HEK293 (cell line): Measurements from ENCODE around the gene GNAQ.

ENCODE experiments used
- CTCF ChIA-PET: fragments of 350-600 bp; formaldehyde crosslinking; extraction: SDS; loops from one replicate; lab custom pipeline; 2021; ENCODE audit warnings: antibody characterized with exemption; lab: Yijun Ruan, JAX
- POLR2A ChIA-PET: fragments of 300-600 bp; formaldehyde crosslinking; extraction: SDS; loops from one replicate; lab custom pipeline; 2020; ENCODE audit warnings: antibody characterized with exemption, inconsistent platforms; lab: Yijun Ruan, JAX
- H3K27ac ChIP-seq: fragments of 200-500 bp; sonication (Bioruptor generic); 2 replicates; pipeline ENCODE4 v1.5.1; 2014; ENCODE audit warnings: low read depth, low read length, control low read depth, inconsistent platforms; ENCODE audit errors: extremely low read depth
- H3K36me3 ChIP-seq, 2 experiments: fragments of 200-500 bp in 1 of 2; sonication (Bioruptor generic) in 1 of 2; 1 replicate in 1 of 2; 2 replicates in 1 of 2; pipeline ENCODE4 v1.5.1; 2014 to 2017; ENCODE audit warnings: inconsistent platforms in 2 of 2, low read length in 2 of 2; ENCODE audit not compliant: control insufficient read depth in 2 of 2, insufficient read depth in 1 of 2
- H3K4me1 ChIP-seq: fragments of 200-500 bp; sonication (Bioruptor generic); 2 replicates; pipeline ENCODE4 v1.5.1; 2014; ENCODE audit warnings: mild to moderate bottlenecking, low read length, inconsistent platforms; ENCODE audit not compliant: control insufficient read depth, insufficient read depth
- H3K4me3 ChIP-seq: 2 replicates; pipeline ENCODE4 v1.5.1; 2011; ENCODE audit warnings: low read depth, mild to moderate bottlenecking, control low read depth, low read length, moderate library complexity
- H3K9me3 ChIP-seq: fragments of 200-500 bp; sonication (Bioruptor generic); 2 replicates; pipeline ENCODE4 v1.5.1; 2014; ENCODE audit warnings: low read depth, low read length, inconsistent platforms; ENCODE audit not compliant: control insufficient read depth, insufficient read depth
- FEZF1 ChIP-seq: fragments of 450-650 bp; formaldehyde crosslinking; IDR thresholded peaks from 2 replicates; pipeline ENCODE4 v1.5.1; 2016; ENCODE audit warnings: missing biosample characterization, missing genetic modification characterization
- HOXA7 ChIP-seq: sonication (generic); formaldehyde crosslinking; IDR thresholded peaks from 2 replicates; pipeline ENCODE4 v1.8.1; 2022; ENCODE audit warnings: missing genetic modification reagents, borderline replicate concordance
- HOXC10 ChIP-seq: sonication (generic); formaldehyde crosslinking; IDR thresholded peaks from 2 replicates; pipeline ENCODE4 v1.8.1; 2023; ENCODE audit warnings: mild to moderate bottlenecking, missing genetic modification reagents
- IKZF3 ChIP-seq: fragments of 450-650 bp; IDR thresholded peaks from 2 replicates; pipeline ENCODE4 v1.5.0; 2018; ENCODE audit warnings: missing biosample characterization, mild to moderate bottlenecking, missing genetic modification characterization, moderate library complexity
- KLF17 ChIP-seq: fragments of 450-650 bp; formaldehyde crosslinking; IDR thresholded peaks from 2 replicates; pipeline ENCODE4 v1.5.1; 2016; ENCODE audit warnings: missing biosample characterization, missing genetic modification characterization
- SP7 ChIP-seq: fragments of 450-650 bp; formaldehyde crosslinking; IDR thresholded peaks from 2 replicates; pipeline ENCODE4 v1.5.1; 2016; ENCODE audit warnings: missing biosample characterization, missing genetic modification characterization
- ZBTB11 ChIP-seq: fragments of 450-650 bp; formaldehyde crosslinking; conservative IDR thresholded peaks from 2 replicates; pipeline ENCODE4 v1.5.1; 2016; ENCODE audit warnings: low read depth, missing biosample characterization, missing genetic modification characterization
- ZFP37 ChIP-seq: fragments of 450-650 bp; formaldehyde crosslinking; IDR thresholded peaks from 2 replicates; pipeline ENCODE4 v1.5.1; 2016; ENCODE audit warnings: missing biosample characterization, missing genetic modification characterization
- ZNF112 ChIP-seq: fragments of 450-650 bp; formaldehyde crosslinking; IDR thresholded peaks from 2 replicates; pipeline ENCODE4 v1.5.0; 2017; ENCODE audit warnings: missing biosample characterization, missing genetic modification characterization
- ZNF366 ChIP-seq: fragments of 450-650 bp; formaldehyde crosslinking; conservative IDR thresholded peaks from 2 replicates; pipeline ENCODE4 v1.5.1; 2016; ENCODE audit warnings: missing biosample characterization, missing genetic modification characterization
- ZNF433 ChIP-seq: fragments of 450-650 bp; formaldehyde crosslinking; IDR thresholded peaks from 2 replicates; pipeline ENCODE4 v1.5.1; 2016; ENCODE audit warnings: missing biosample characterization, missing genetic modification characterization, low read depth
- ZNF529 ChIP-seq: fragments of 450-650 bp; formaldehyde crosslinking; IDR thresholded peaks from 2 replicates; pipeline ENCODE4 v1.5.1; 2017; ENCODE audit warnings: missing genetic modification characterization, missing biosample characterization; ENCODE audit not compliant: insufficient replicate concordance
- ZNF544 ChIP-seq: fragments of 450-650 bp; formaldehyde crosslinking; IDR thresholded peaks from 2 replicates; pipeline ENCODE4 v1.5.0; 2017; ENCODE audit warnings: missing biosample characterization, missing genetic modification characterization
- ZNF585B ChIP-seq: fragments of 450-650 bp; formaldehyde crosslinking; IDR thresholded peaks from 2 replicates; pipeline ENCODE4 v1.5.1; 2016; ENCODE audit warnings: missing biosample characterization, missing genetic modification characterization
- ZNF610 ChIP-seq: fragments of 450-650 bp; formaldehyde crosslinking; IDR thresholded peaks from 2 replicates; pipeline ENCODE4 v1.5.1; 2016; ENCODE audit warnings: missing biosample characterization, missing genetic modification characterization, borderline replicate concordance
- ZSCAN4 ChIP-seq: fragments of 450-650 bp; formaldehyde crosslinking; IDR thresholded peaks from 2 replicates; pipeline ENCODE4 v1.5.1; 2017; ENCODE audit warnings: missing biosample characterization, missing genetic modification characterization

GNAQ gene

GRCh38 chr9:77807846-77808750 is 223.5 kb downstream of the GNAQ start:
- POLR2A ChIA-PET = no interaction called here
- Histone ChIP-seq H3K4me3 (no peak overlapping the region), H3K36me3 (peaks cover 0 to 4% of the 10 kb centered on the region in 2 experiments; a peak in 2 of 3 replicates)

GRCh38 chr9:77807281-77807683 is 224.3 kb downstream of the GNAQ start:
- CTCF ChIA-PET = interaction anchor here (0.5 to 1.2 kb wide), 3 partner anchors 210 to 351 kb away, joined by 3 to 5 read pairs (median 3); no protein-coding TSS in a partner anchor
- Histone ChIP-seq H3K9me3 (no peaks in the 10 kb centered on the region), H3K4me3 (no peak overlapping the region), H3K36me3 (peaks cover 0 to 4% of the 10 kb centered on the region in 2 experiments; a peak in 1 of 3 replicates), H3K27ac (no peak overlapping the region), H3K4me1 (peaks cover 19% of the 10 kb centered on the region)
- TF ChIP-seq ZBTB11 (no peak), KLF17 (no peak), ZNF433 (no peak), ZNF366 (tag by site-specific recombination) (0 out of 2 replicates have a peak, but pooled peaks have one; percentile 18), FEZF1 (peak; percentile 78), SP7 (tag by site-specific recombination) (no peak), ZNF112 (no peak), ZFP37 (tag by site-specific recombination) (no peak), HOXA7 (CRISPR knock-in tag) (no peak), ZNF529 (tag by site-specific recombination) (no peak)
- POLR2A ChIA-PET = no interaction called here

More at GRCh38 chr9:77807846-77808750, 223.5 kb downstream of the GNAQ start:
- Histone ChIP-seq H3K27ac (0 out of 2 replicates have a peak overlapping the region, but pooled peaks have one; percentile 27), H3K9me3 (no peaks in the 10 kb centered on the region), H3K4me1 (peaks cover 16% of the 10 kb centered on the region)
- CTCF ChIA-PET = interaction anchor here (1.2 kb wide), 1 partner anchor 351 kb away, joined by 3 read pairs; no protein-coding TSS in a partner anchor
- TF ChIP-seq ZNF112 = no peak
- TF ChIP-seq ZSCAN4 (tag by site-specific recombination) = no peak
- TF ChIP-seq, all 188 proteins: peak for 0

GRCh38 chr9:77806741-77807140 is 224.9 kb downstream of the GNAQ start:
- Histone ChIP-seq H3K9me3 (no peaks in the 10 kb centered on the region), H3K36me3 (peaks cover 0 to 4% of the 10 kb centered on the region in 2 experiments; a peak in 1 of 3 replicates), H3K27ac (no peak overlapping the region), H3K4me1 (peaks cover 19% of the 10 kb centered on the region), H3K4me3 (no peak overlapping the region)
- TF ChIP-seq ZNF544 (tag by site-specific recombination) (no peak), ZNF610 (tag by site-specific recombination) (no peak), IKZF3 (no peak), HOXC10 (CRISPR knock-in tag) (no peak), ZNF585B (no peak)
- ChIA-PET POLR2A (no interaction called here), CTCF (interaction anchor here (0.5 to 0.6 kb wide), 2 partner anchors 210 to 228 kb away, joined by 3 to 5 read pairs; no protein-coding TSS in a partner anchor)
